GM12865 (cell line): ENCODE results near the gene PIAS1.
"Not testable (repeated sequence)": the region's sequence is repeated elsewhere in the genome, so short reads cannot be mapped to it uniquely, and the experiment has no call there.

Experiments
- DNase-seq: peaks from one replicate; pipeline ENCODE4 v3.0.0; 2010; ENCODE audit warnings: low read depth
- H3K4me3 ChIP-seq: 2 replicates; pipeline ENCODE4 v1.5.1; 2011; ENCODE audit warnings: mild to moderate bottlenecking, low read depth, low read length, control low read depth
- CTCF ChIP-seq: IDR thresholded peaks from 2 replicates; pipeline ENCODE4 v1.5.1; 2011; ENCODE audit warnings: low read length, control low read depth, low read depth, inconsistent platforms; ENCODE audit not compliant: insufficient read depth; ENCODE audit errors: missing control alignments

PIAS1 gene

GRCh38 chr15:68056097-68056865 is 2.2 kb downstream of the PIAS1 start:
- peak overlapping the region; percentile 64 for H3K4me3 ChIP-seq
- no peak for TF ChIP-seq CTCF
- DNase-seq: no peak

- H3K4me3 ChIP-seq: peak overlapping the region; percentile 64
- no peak for DNase-seq
- no peak for TF ChIP-seq CTCF
These were observed 2.9 kb downstream of the PIAS1 start for GRCh38 chr15:68057034-68057433.

GRCh38 chr15:68057758-68058157 is 3.6 kb downstream of the PIAS1 start:
- TF ChIP-seq CTCF: no peak
- DNase-seq: no peak
- H3K4me3 ChIP-seq: no peak overlapping the region

- H3K4me3 ChIP-seq, DNase-seq: not testable (repeated sequence)
These were observed 4.9 kb downstream of the PIAS1 start for GRCh38 chr15:68058970-68059369.

- TF ChIP-seq CTCF: no peak
- no peak overlapping the region for H3K4me3 ChIP-seq
- DNase-seq: no peak
These were observed 5.5 kb downstream of the PIAS1 start for GRCh38 chr15:68059630-68060029.

- DNase-seq: no peak
- TF ChIP-seq CTCF: no peak
- no peak overlapping the region for H3K4me3 ChIP-seq
These were observed 7.1 kb downstream of the PIAS1 start for GRCh38 chr15:68061171-68061570.

- H3K4me3 ChIP-seq: no peak overlapping the region
- DNase-seq: no peak
- TF ChIP-seq CTCF: no peak
These were observed 7.5 kb downstream of the PIAS1 start for GRCh38 chr15:68061602-68062001.
